ENCODE measurements around the gene SETD3. TPM values are rescaled to one million over a fixed set of nuclear protein-coding genes. Genes with fewer than 3 reads are reported as not detected.

The SETD3 gene
- total and polyA plus RNA-seq, 10 of the 15 experiments (the other 5 are each of a cell fraction or from before 2014, with no cell fraction given): 11.3 to 44.2 (median 36.5) TPM

DNA sequence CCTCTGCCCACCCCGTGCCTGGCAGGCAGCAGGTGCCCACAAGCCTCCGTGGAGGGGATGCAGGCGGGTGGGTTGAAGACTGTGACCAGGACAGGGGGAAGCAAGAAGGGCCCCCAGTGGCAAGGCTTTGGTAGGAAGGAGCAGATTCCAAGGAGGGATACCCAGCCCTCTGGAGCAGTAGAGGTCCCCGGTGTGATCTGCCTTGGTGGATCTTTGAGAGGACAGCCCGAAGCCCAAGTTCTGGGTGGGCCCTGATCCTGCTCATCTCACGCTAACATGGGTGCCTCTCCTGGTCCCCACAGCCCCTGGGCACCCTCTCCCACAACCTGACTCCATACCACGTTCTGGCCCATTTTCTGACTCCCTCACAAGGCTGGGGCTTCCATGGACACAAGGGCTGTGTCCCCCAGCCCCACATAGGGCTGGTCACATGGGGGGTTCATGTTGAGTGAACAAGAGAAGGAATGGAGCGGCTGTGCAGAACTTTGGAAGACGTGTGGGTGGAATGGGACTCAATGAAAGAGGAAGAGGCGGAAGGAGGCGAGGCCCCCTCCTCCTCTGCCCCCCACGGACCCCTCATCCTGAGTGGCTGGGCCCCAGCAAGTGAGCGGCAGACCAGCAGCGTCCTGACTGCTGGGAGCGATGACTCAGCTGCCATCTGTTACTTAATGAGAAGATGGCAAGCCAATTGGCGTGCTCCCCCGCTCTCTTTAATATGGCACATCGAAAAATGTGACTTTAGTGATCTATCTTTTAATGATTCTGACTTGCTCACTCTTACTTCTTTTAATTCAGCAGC, 131.6 kb downstream of the SETD3 start:
- H3K36me3 ChIP-seq (ENCODE audit: control insufficient read depth in 2 of 2, insufficient read depth in 2 of 2, low read length in 1 of 2): no peaks in the 10 kb centered on the region
- ATAC-seq (no peak), DNase-seq (ENCODE audit: low read depth, low spot score) (no peak), FAIRE-seq (no peak)
- in situ Hi-C loops (cut with MboI) (no loop called here), intact Hi-C loops (cut with micrococcal nuclease; ENCODE audit: unreplicated experiment) (no loop called here)
- ChIA-PET RAD21 (ENCODE audit: unreplicated experiment) (no interaction called here), CTCF (interaction anchor here (0.6 kb wide), 1 partner anchor 401 kb away, joined by 3 read pairs; no protein-coding TSS in a partner anchor), POLR2A (no interaction called here), SMC1A (ENCODE audit: uncharacterized antibody, unreplicated experiment) (no interaction called here)
- H3K27me3 ChIP-seq (replicated peaks in 1 of 2; ENCODE audit: control insufficient read depth in 2 of 2, insufficient read depth in 2 of 2, low read length in 1 of 2): no peaks in the 10 kb centered on the region; a peak in 2 of 4 replicates
- H3K4me3 ChIP-seq: no peak overlapping the region
- H3K9me3 ChIP-seq (replicated peaks; ENCODE audit: control insufficient read depth, insufficient read depth, low read length): no peaks in the 10 kb centered on the region
- BruUV-seq (replicated peaks): no TSS peak
- H3K4me1 ChIP-seq (ENCODE audit: control insufficient read depth, insufficient read depth, low read length): no peaks in the 10 kb centered on the region
- no peak overlapping the region for H3K4me2 ChIP-seq (ENCODE audit: control insufficient read depth, insufficient read depth)
- no peak overlapping the region for H2AFZ ChIP-seq (ENCODE audit: control insufficient read depth, low read depth, low read length)
- H3K27ac ChIP-seq (ENCODE audit: control insufficient read depth, insufficient read depth): no peak overlapping the region
- WGBS (ENCODE audit: insufficient coverage, insufficient replicate concordance, low lambda C conversion rate, missing lambda C conversion rate): 34% methylated on average over 18 of the region's 18 CpGs
- H3K9ac ChIP-seq (ENCODE audit: control insufficient read depth, insufficient read depth, low read length): no peak overlapping the region
- H4K20me1 ChIP-seq (ENCODE audit: control insufficient read depth, insufficient read depth): no peaks in the 10 kb centered on the region
- no peaks in the 10 kb centered on the region for H3K79me2 ChIP-seq (ENCODE audit: control insufficient read depth, insufficient read depth, low read length)
- TF ChIP-seq, protein P1, sequence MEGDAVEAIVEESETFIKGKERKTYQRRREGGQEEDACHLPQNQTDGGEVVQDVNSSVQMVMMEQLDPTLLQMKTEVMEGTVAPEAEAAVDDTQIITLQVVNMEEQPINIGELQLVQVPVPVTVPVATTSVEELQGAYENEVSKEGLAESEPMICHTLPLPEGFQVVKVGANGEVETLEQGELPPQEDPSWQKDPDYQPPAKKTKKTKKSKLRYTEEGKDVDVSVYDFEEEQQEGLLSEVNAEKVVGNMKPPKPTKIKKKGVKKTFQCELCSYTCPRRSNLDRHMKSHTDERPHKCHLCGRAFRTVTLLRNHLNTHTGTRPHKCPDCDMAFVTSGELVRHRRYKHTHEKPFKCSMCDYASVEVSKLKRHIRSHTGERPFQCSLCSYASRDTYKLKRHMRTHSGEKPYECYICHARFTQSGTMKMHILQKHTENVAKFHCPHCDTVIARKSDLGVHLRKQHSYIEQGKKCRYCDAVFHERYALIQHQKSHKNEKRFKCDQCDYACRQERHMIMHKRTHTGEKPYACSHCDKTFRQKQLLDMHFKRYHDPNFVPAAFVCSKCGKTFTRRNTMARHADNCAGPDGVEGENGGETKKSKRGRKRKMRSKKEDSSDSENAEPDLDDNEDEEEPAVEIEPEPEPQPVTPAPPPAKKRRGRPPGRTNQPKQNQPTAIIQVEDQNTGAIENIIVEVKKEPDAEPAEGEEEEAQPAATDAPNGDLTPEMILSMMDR (IDR thresholded peaks at IDR 0.05 in 2 of 3, conservative IDR thresholded peaks at IDR 0.05 in 1 of 3; ENCODE audit: control insufficient read depth in 2 of 3, extremely low read depth in 1 of 3, insufficient read depth in 1 of 3, low read depth in 3 of 3, low read length in 3 of 3): no peak
- TF ChIP-seq FOXM1 (IDR thresholded peaks at IDR 0.05; ENCODE audit: low read depth, low read length) (no peak), SREBF1 (IDR thresholded peaks at IDR 0.05; ENCODE audit: low read length) (no peak), DPF2 (IDR thresholded peaks at IDR 0.05) (no peak), POU2F2 (IDR thresholded peaks at IDR 0.05; ENCODE audit: borderline replicate concordance, low read depth, low read length) (no peak), TCF3 (IDR thresholded peaks at IDR 0.05; ENCODE audit: borderline replicate concordance, insufficient read depth, low read depth, low read length) (no peak), ZNF384 (IDR thresholded peaks at IDR 0.05; ENCODE audit: borderline replicate concordance, low read depth, low read length) (no peak), SMC3 (IDR thresholded peaks at IDR 0.05; ENCODE audit: borderline replicate concordance, low read length) (no peak), SIX5 (IDR thresholded peaks at IDR 0.05; ENCODE audit: low read depth, low read length, severe bottlenecking) (no peak), NR2C1 (IDR thresholded peaks at IDR 0.05) (no peak), HDAC6 (IDR thresholded peaks at IDR 0.05; ENCODE audit: unreplicated experiment) (no peak), STAT3 (IDR thresholded peaks at IDR 0.05; ENCODE audit: low read depth, low read length) (no peak), FOXK2 (IDR thresholded peaks at IDR 0.05) (no peak), TCF7 (IDR thresholded peaks at IDR 0.05; ENCODE audit: borderline replicate concordance) (no peak), MXI1 (IDR thresholded peaks at IDR 0.05; ENCODE audit: low read depth, low read length) (no peak)
- TF ChIP-seq, protein P2, sequence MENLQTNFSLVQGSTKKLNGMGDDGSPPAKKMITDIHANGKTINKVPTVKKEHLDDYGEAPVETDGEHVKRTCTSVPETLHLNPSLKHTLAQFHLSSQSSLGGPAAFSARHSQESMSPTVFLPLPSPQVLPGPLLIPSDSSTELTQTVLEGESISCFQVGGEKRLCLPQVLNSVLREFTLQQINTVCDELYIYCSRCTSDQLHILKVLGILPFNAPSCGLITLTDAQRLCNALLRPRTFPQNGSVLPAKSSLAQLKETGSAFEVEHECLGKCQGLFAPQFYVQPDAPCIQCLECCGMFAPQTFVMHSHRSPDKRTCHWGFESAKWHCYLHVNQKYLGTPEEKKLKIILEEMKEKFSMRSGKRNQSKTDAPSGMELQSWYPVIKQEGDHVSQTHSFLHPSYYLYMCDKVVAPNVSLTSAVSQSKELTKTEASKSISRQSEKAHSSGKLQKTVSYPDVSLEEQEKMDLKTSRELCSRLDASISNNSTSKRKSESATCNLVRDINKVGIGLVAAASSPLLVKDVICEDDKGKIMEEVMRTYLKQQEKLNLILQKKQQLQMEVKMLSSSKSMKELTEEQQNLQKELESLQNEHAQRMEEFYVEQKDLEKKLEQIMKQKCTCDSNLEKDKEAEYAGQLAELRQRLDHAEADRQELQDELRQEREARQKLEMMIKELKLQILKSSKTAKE (IDR thresholded peaks at IDR 0.05; ENCODE audit: low read depth, poor library complexity, severe bottlenecking): no peak
- TF ChIP-seq, protein P3, sequence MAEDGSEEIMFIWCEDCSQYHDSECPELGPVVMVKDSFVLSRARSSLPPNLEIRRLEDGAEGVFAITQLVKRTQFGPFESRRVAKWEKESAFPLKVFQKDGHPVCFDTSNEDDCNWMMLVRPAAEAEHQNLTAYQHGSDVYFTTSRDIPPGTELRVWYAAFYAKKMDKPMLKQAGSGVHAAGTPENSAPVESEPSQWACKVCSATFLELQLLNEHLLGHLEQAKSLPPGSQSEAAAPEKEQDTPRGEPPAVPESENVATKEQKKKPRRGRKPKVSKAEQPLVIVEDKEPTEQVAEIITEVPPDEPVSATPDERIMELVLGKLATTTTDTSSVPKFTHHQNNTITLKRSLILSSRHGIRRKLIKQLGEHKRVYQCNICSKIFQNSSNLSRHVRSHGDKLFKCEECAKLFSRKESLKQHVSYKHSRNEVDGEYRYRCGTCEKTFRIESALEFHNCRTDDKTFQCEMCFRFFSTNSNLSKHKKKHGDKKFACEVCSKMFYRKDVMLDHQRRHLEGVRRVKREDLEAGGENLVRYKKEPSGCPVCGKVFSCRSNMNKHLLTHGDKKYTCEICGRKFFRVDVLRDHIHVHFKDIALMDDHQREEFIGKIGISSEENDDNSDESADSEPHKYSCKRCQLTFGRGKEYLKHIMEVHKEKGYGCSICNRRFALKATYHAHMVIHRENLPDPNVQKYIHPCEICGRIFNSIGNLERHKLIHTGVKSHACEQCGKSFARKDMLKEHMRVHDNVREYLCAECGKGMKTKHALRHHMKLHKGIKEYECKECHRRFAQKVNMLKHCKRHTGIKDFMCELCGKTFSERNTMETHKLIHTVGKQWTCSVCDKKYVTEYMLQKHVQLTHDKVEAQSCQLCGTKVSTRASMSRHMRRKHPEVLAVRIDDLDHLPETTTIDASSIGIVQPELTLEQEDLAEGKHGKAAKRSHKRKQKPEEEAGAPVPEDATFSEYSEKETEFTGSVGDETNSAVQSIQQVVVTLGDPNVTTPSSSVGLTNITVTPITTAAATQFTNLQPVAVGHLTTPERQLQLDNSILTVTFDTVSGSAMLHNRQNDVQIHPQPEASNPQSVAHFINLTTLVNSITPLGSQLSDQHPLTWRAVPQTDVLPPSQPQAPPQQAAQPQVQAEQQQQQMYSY (CRISPR knock-in tag; IDR thresholded peaks at IDR 0.05): no peak

Data from GM12878 (cell line).